HG02852 (cell line): ENCODE data around the gene ITGA5.

Source experiments
- ATAC-seq: cut with Tn5 transposase; IDR thresholded peaks from one replicate; pipeline ENCODE4 v1.9.1; 2021; ENCODE audit warnings: mild to moderate bottlenecking, moderate library complexity; ENCODE audit not compliant: unreplicated experiment

The ITGA5 gene

DNA sequence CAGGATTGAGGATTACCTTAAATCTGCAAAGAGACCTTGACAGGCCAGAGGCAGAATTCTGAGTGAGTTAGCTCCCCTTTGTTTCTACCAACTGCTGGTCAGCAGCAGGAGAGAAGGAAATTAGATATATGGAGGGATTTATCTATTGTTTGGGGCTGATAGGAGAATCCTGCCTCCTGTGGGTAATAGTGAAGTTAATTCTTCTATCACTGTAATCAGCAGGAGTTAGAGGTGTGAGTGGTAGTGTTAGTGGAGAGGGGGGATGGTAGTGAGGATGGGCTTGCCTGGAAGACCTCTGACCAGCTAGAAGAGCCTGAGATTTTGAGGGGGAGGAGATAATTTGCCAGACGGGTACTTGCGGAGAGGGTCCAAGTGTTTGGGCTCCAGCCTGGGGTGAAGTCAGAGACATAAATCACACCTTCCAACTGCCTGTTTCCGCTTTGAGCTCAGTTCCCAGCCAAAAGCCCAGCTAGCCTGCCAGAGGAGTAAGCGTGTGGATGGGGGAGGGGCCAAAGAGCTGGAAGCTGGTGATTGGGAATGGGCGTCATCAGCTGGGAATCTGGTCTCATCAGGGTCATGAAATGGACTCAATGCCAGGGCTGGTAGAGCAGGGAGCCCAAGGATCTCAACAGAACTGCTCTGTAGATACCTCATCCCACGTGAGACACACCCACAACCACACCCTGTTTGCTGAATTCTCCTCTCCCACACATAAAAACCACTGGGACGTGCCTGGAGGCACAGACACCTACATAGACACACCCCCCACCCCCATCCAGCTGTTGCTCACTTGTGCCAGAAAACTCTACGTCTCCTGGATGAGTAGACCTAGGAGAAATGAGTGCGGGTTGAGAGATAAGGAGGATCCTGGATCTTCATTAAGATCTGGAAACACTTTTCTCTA is 13.1 kb upstream of the ITGA5 start:
- no peak for ATAC-seq

GRCh38 chr12:54430471-54431069 is 11.5 kb upstream of the ITGA5 start:
- ATAC-seq: no peak

GRCh38 chr12:54429014-54429471 is 10.0 kb upstream of the ITGA5 start:
- ATAC-seq: no peak

GRCh38 chr12:54428050-54429013 is 9.3 kb upstream of the ITGA5 start:
- no peak for ATAC-seq

GRCh38 chr12:54427106-54427505 is 8.0 kb upstream of the ITGA5 start:
- ATAC-seq: no peak

DNA sequence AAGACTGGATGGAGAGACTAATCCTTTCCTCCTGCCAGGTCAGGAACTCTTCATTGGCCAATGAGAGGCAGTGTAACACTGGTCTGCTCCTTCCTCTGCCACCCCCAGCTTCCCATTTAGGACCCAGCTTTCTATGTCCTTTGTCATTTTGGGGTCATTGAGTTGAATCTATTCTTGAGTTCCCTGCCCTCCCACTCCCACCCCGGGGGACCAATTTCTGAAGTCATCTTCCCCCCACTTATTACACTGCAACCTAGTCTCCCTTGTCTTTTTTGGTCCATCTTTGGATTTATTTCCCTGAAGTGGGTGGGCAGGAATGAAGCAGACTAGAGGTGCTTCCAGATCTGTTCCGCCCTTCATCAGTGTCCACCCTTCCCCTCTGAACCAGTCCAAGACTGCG is 7.6 kb upstream of the ITGA5 start:
- ATAC-seq: no peak

DNA sequence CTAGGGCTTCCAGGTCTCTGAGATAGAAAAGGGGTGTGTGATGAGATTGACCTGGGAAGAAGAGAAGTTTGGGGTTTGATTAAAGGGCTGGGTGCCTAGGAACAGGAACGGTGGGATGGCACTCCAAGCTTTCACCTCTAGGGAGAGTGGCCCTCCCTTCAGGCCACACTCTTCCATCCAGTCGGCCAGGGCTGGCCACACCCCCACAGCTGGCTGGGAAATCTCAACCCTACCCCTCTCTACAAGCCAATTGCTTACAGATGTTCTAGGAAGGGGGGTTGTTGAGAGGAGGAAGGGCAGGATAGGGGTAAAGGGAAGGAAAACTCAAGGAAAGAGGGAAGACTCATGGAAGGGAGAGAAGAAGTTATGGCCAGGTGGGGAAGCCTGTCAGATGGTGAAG is 6.6 kb upstream of the ITGA5 start:
- ATAC-seq: no peak

DNA sequence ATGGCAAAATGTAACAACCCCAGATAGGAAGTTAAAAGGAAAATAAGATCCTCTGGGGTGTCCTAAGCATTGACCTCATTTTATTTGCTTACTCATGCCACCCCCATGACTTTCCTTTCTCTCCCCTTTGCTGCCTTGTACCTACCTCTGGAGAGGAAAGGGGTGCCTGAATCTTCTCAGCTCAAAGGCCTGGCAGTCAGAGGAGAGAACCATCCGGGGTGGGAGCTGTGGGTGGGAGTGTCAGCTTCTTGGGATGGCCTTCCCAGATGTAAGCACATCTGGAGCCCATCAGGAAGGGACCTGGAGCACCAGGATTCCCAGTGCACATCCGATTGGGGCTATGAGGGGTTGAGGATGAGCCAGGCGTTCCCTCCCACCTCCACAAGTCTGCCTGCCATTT is 5.2 kb upstream of the ITGA5 start:
- ATAC-seq: no peak

GRCh38 chr12:54423816-54424150 is 4.7 kb upstream of the ITGA5 start:
- no peak for ATAC-seq

DNA sequence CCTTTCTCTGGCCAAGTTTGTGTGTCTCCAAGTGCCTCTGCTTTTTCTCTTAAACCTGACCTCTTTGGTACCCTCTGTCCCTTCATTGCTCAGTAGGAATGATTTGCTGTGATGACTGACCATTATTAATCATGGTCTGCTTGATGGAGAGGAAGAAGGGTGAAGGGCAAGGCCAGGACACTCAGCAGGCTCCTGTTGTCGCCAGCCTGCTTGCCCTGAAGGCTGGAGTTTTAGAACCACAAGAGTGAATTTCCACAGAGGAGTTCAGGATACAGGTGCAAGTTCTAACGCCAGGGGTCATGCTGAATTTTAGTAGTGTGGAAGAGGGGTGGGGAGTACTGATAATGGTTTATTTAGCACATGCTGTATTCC is 2.8 kb upstream of the ITGA5 start:
- ATAC-seq: no peak

DNA sequence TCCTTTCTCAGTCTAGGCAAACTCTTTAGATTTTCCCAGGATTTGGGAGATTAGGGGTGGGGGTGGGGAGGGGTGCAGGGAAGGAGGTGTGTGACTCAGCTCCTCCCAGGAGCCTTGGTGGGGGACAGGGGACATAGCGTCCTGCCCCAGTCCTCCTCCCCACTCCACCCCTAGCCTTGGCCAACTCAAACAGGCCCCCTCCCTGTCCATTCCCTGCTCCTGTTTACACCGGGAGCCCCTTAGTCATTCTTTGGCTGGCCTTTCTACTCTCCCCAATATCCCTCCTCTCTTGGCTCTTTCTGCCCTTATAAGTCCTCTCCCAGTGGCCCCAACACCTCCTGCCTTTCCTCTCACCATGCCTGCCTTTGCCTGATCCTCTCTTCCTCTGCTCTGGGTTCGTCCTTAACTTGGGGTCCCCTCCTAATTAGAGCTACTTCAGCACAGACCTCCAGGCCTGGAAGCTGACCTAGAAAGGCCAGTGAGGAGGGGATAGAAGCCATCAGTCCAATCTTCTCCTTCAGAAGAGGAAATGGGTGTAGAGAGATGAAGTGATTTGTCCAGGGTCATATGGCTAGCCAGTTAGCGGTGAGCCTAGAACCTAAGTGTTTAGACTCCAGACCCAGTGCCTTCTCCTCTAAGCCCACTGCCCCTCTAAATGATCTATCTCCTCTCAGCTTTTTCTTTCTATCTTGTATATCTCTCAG is 2.3 kb upstream of the ITGA5 start:
- ATAC-seq: no peak

DNA sequence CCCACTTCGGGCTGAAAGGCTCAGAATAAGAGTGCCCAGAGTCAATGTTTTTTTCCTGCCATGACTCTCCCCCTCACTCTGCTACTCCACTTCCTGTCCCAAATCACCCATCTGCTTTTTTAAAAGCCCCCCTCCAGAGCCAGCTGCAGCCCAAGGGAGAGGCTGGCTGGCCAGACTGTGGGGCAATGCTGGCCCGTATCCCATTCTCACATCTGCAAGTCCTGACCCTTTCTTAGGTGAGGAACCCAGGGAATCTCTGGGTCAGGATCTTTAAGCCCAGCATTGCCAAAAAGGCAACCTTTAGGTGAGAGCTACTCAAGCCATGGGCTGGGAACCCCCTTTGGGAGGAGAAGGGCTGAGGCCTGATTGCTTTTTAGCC is 1.7 kb upstream of the ITGA5 start:
- ATAC-seq: no peak

DNA sequence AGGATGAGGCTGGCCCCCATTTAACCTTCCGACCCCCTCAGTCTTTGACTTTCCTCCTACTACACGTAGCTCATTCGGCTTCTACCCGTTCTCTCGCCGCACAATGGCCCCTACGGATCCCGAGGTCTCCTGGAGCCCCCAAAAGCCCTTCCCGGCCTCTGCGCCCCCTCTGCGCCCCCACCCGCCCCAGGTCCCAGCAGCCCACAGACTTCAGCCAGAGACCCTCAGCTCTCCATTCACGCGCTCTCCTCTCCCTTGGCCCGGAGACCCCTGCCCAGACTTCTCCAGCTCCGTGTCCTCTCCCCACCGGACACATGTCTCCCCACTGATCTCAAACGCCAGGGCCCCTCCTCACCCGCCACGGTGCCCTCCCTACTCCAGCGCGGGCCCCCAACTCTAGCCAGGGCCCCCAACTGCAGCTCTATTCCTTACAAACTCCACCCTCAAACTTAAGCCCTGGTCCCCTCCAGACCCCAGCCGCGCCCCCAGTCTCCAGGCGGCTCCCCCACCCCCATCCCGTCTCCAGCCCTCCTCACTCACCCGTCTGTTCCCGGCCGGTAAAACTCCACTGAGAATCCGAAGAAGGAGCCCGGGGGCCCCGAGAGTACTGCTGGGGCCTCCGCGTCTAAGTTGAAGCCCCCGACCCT is 502 bp downstream of the ITGA5 start:
- no peak for ATAC-seq

GRCh38 chr12:54417712-54418440 is 1.2 kb downstream of the ITGA5 start:
- ATAC-seq: no peak

GRCh38 chr12:54416687-54417603 is 2.1 kb downstream of the ITGA5 start:
- no peak for ATAC-seq

GRCh38 chr12:54415221-54415929 is 3.7 kb downstream of the ITGA5 start:
- ATAC-seq: no peak

DNA sequence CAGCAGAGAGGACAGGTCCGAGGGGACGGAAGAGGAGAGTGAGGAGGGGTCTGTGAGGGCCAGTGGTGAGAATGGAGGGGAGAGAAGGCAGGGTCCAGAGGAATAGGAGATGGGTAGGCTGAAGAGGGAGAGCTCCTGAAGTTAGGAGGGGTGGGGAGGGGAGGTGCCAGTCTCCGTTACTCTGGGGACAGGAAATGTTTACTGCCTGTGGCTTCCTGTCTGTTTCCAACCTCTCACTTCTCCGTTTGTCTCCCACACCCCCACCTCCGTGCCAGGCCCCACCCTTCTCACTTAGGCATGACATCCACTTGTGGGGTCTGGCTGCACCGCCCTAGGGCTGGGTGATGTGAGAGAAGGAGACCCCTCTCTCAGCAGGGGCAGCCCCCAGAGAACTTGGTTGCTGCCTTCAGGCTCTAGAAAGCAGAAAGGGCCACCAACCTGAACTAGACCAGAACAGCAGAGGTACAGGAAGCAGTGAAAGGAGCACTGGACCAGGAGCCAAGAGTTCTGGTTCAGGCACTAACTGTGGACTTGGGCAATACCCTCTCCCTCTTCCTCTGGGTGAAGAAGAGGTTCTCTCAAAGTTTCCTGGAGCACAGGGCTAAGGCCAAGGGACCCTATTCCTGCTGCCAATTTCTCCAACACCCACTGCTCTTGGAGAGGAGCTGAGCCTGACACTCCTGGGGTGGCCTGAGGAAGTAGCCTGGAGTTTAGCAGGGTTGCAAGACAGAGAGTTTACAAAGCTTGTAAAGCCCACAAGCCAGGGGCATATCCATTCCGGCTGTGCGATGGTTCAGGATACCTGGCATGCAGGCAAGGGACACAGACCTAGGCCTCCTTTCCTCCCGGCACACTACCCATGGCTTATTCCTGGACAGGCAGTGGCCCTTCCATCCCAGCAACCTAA is 5.5 kb downstream of the ITGA5 start:
- ATAC-seq: no peak
